Measurements from ENCODE around the gene MOB4. TPM values are rescaled to one million over a fixed set of nuclear protein-coding genes. Genes with fewer than 3 reads are reported as not detected.
A peak's percentile ranks its signal among the peaks of the same experiment; 100 is the strongest.
"Not testable (repeated sequence)": the region's sequence is repeated elsewhere in the genome, so short reads cannot be mapped to it uniquely, and the experiment has no call there.

Gene MOB4
- 25.1 TPM for total RNA-seq

GRCh38 chr2:197515739-197516392 is at the start of gene MOB4:
MOB4 (plus strand) TSS chr2:197516066; CDS start chr2:197516087, 21 bp downstream.
- Histone ChIP-seq H3K4me1 (ENCODE audit: control insufficient read depth in 3 of 3, insufficient read depth in 3 of 3, low read length in 3 of 3) (peaks cover 5 to 16% (median 8%) of the 10 kb centered on the region in 3 donors), H3K4me3 (ENCODE audit: low read length in 3 of 3) (peak within 1 kb of the TSS; percentile 87 to 96 (median 90)), H3K9ac (ENCODE audit: low read depth in 1 of 3, low read length in 3 of 3) (peak within 1 kb of the TSS; percentile 85 to 99 (median 93)), H3K27me3 (ENCODE audit: control insufficient read depth in 3 of 3, insufficient read depth in 3 of 3, low read length in 3 of 3) (no peaks in the 10 kb centered on the region), H3K27ac (ENCODE audit: low read depth, low read length) (peak within 1 kb of the TSS; percentile 96), H3K9me3 (ENCODE audit: control insufficient read depth in 3 of 3, low read length in 3 of 3) (no peaks in the 10 kb centered on the region), H3K36me3 (ENCODE audit: control insufficient read depth in 3 of 3, insufficient read depth in 3 of 3, low read length in 3 of 3) (no peaks in the 10 kb centered on the region)

GRCh38 chr2:197472166-197472565 is 43.7 kb upstream of the MOB4 start:
- no peaks in the 10 kb centered on the region for H3K9me3 ChIP-seq (ENCODE audit: control insufficient read depth in 3 of 3, low read length in 3 of 3)
- H3K4me1 ChIP-seq (ENCODE audit: control insufficient read depth in 3 of 3, insufficient read depth in 3 of 3, low read length in 3 of 3) = no peaks in the 10 kb centered on the region
- H3K9ac ChIP-seq (ENCODE audit: low read depth in 1 of 3, low read length in 3 of 3) = no peak overlapping the region
- H3K27me3 ChIP-seq (ENCODE audit: control insufficient read depth in 3 of 3, insufficient read depth in 3 of 3, low read length in 3 of 3) = no peaks in the 10 kb centered on the region
- H3K36me3 ChIP-seq (ENCODE audit: control insufficient read depth in 3 of 3, insufficient read depth in 3 of 3, low read length in 3 of 3) = peaks cover 26 to 42% (median 41%) of the 10 kb centered on the region in 3 donors
- no peak overlapping the region for H3K4me3 ChIP-seq (ENCODE audit: low read length in 3 of 3)
- no peak overlapping the region for H3K27ac ChIP-seq (ENCODE audit: low read depth, low read length)

- peaks cover 20 to 43% (median 32%) of the 10 kb centered on the region in 3 donors for H3K36me3 ChIP-seq (ENCODE audit: control insufficient read depth in 3 of 3, insufficient read depth in 3 of 3, low read length in 3 of 3)
- no peak overlapping the region for H3K4me3 ChIP-seq (ENCODE audit: low read length in 3 of 3)
- no peak overlapping the region for H3K27ac ChIP-seq (ENCODE audit: low read depth, low read length)
- H3K4me1 ChIP-seq (ENCODE audit: control insufficient read depth in 3 of 3, insufficient read depth in 3 of 3, low read length in 3 of 3) = peaks cover 0 to 4% (median 0%) of the 10 kb centered on the region in 3 donors
- H3K9ac ChIP-seq (ENCODE audit: low read depth in 1 of 3, low read length in 3 of 3) = no peak overlapping the region
- H3K9me3 ChIP-seq (ENCODE audit: control insufficient read depth in 3 of 3, low read length in 3 of 3) = no peaks in the 10 kb centered on the region
- H3K27me3 ChIP-seq (ENCODE audit: control insufficient read depth in 3 of 3, insufficient read depth in 3 of 3, low read length in 3 of 3) = no peaks in the 10 kb centered on the region
These were observed 38.1 kb upstream of the MOB4 start for GRCh38 chr2:197477797-197478196.

GRCh38 chr2:197480165-197481036 is 35.5 kb upstream of the MOB4 start:
- Histone ChIP-seq H3K27ac (ENCODE audit: low read depth, low read length) (no peak overlapping the region), H3K27me3 (ENCODE audit: control insufficient read depth in 3 of 3, insufficient read depth in 3 of 3, low read length in 3 of 3) (no peaks in the 10 kb centered on the region), H3K9ac (ENCODE audit: low read depth in 1 of 3, low read length in 3 of 3) (no peak overlapping the region), H3K36me3 (ENCODE audit: control insufficient read depth in 3 of 3, insufficient read depth in 3 of 3, low read length in 3 of 3) (peaks cover 14 to 24% (median 23%) of the 10 kb centered on the region in 3 donors), H3K4me1 (ENCODE audit: control insufficient read depth in 3 of 3, insufficient read depth in 3 of 3, low read length in 3 of 3) (peaks cover 0 to 4% (median 0%) of the 10 kb centered on the region in 3 donors), H3K9me3 (ENCODE audit: control insufficient read depth in 3 of 3, low read length in 3 of 3) (no peaks in the 10 kb centered on the region), H3K4me3 (ENCODE audit: low read length in 3 of 3) (no peak overlapping the region)

- H3K27ac ChIP-seq (ENCODE audit: low read depth, low read length); H3K4me3 ChIP-seq (ENCODE audit: low read length in 3 of 3); H3K27me3 ChIP-seq (ENCODE audit: control insufficient read depth in 3 of 3, insufficient read depth in 3 of 3, low read length in 3 of 3); H3K9me3 ChIP-seq (ENCODE audit: control insufficient read depth in 3 of 3, low read length in 3 of 3); H3K4me1 ChIP-seq (ENCODE audit: control insufficient read depth in 3 of 3, insufficient read depth in 3 of 3, low read length in 3 of 3); H3K9ac ChIP-seq (ENCODE audit: low read depth in 1 of 3, low read length in 3 of 3): not testable (repeated sequence)
- H3K36me3 ChIP-seq (ENCODE audit: control insufficient read depth in 3 of 3, insufficient read depth in 3 of 3, low read length in 3 of 3) = peaks cover 22 to 44% (median 36%) of the 10 kb centered on the region in 3 donors
These were observed 31.6 kb upstream of the MOB4 start for GRCh38 chr2:197484248-197484647.

GRCh38 chr2:197486175-197486574 is 29.7 kb upstream of the MOB4 start:
- Histone ChIP-seq H3K27me3 (ENCODE audit: control insufficient read depth in 3 of 3, insufficient read depth in 3 of 3, low read length in 3 of 3) (no peaks in the 10 kb centered on the region), H3K9ac (ENCODE audit: low read depth in 1 of 3, low read length in 3 of 3) (no peak overlapping the region), H3K36me3 (ENCODE audit: control insufficient read depth in 3 of 3, insufficient read depth in 3 of 3, low read length in 3 of 3) (peaks cover 35 to 49% (median 43%) of the 10 kb centered on the region in 3 donors), H3K4me1 (ENCODE audit: control insufficient read depth in 3 of 3, insufficient read depth in 3 of 3, low read length in 3 of 3) (no peaks in the 10 kb centered on the region), H3K9me3 (ENCODE audit: control insufficient read depth in 3 of 3, low read length in 3 of 3) (no peaks in the 10 kb centered on the region), H3K27ac (ENCODE audit: low read depth, low read length) (no peak overlapping the region), H3K4me3 (ENCODE audit: low read length in 3 of 3) (no peak overlapping the region)

- H3K36me3 ChIP-seq (ENCODE audit: control insufficient read depth in 3 of 3, insufficient read depth in 3 of 3, low read length in 3 of 3) = peaks cover 45 to 61% (median 52%) of the 10 kb centered on the region in 3 donors
- H3K9me3 ChIP-seq (ENCODE audit: control insufficient read depth in 3 of 3, low read length in 3 of 3) = no peaks in the 10 kb centered on the region
- no peak overlapping the region for H3K4me3 ChIP-seq (ENCODE audit: low read length in 3 of 3)
- H3K9ac ChIP-seq (ENCODE audit: low read depth in 1 of 3, low read length in 3 of 3) = no peak overlapping the region
- H3K27ac ChIP-seq (ENCODE audit: low read depth, low read length) = no peak overlapping the region
- no peaks in the 10 kb centered on the region for H3K27me3 ChIP-seq (ENCODE audit: control insufficient read depth in 3 of 3, insufficient read depth in 3 of 3, low read length in 3 of 3)
- no peaks in the 10 kb centered on the region for H3K4me1 ChIP-seq (ENCODE audit: control insufficient read depth in 3 of 3, insufficient read depth in 3 of 3, low read length in 3 of 3)
These were observed 28.5 kb upstream of the MOB4 start for GRCh38 chr2:197487385-197487784.

- Histone ChIP-seq H3K27me3 (ENCODE audit: control insufficient read depth in 3 of 3, insufficient read depth in 3 of 3, low read length in 3 of 3) (no peaks in the 10 kb centered on the region), H3K4me3 (ENCODE audit: low read length in 3 of 3) (no peak overlapping the region), H3K36me3 (ENCODE audit: control insufficient read depth in 3 of 3, insufficient read depth in 3 of 3, low read length in 3 of 3) (peaks cover 37 to 60% (median 57%) of the 10 kb centered on the region in 3 donors), H3K4me1 (ENCODE audit: control insufficient read depth in 3 of 3, insufficient read depth in 3 of 3, low read length in 3 of 3) (peaks cover 16 to 32% (median 22%) of the 10 kb centered on the region in 3 donors), H3K9me3 (ENCODE audit: control insufficient read depth in 3 of 3, low read length in 3 of 3) (no peaks in the 10 kb centered on the region), H3K9ac (ENCODE audit: low read depth in 1 of 3, low read length in 3 of 3) (no peak overlapping the region), H3K27ac (ENCODE audit: low read depth, low read length) (no peak overlapping the region)
These were observed 20.3 kb upstream of the MOB4 start for GRCh38 chr2:197495433-197496134.

- H3K4me3 ChIP-seq (ENCODE audit: low read length in 3 of 3) = no peak overlapping the region
- no peaks in the 10 kb centered on the region for H3K27me3 ChIP-seq (ENCODE audit: control insufficient read depth in 3 of 3, insufficient read depth in 3 of 3, low read length in 3 of 3)
- no peak overlapping the region for H3K27ac ChIP-seq (ENCODE audit: low read depth, low read length)
- peaks cover 24 to 40% (median 28%) of the 10 kb centered on the region in 3 donors for H3K4me1 ChIP-seq (ENCODE audit: control insufficient read depth in 3 of 3, insufficient read depth in 3 of 3, low read length in 3 of 3)
- no peaks in the 10 kb centered on the region for H3K9me3 ChIP-seq (ENCODE audit: control insufficient read depth in 3 of 3, low read length in 3 of 3)
- H3K36me3 ChIP-seq (ENCODE audit: control insufficient read depth in 3 of 3, insufficient read depth in 3 of 3, low read length in 3 of 3) = peaks cover 28 to 51% (median 50%) of the 10 kb centered on the region in 3 donors
- no peak overlapping the region for H3K9ac ChIP-seq (ENCODE audit: low read depth in 1 of 3, low read length in 3 of 3)
These were observed 19.2 kb upstream of the MOB4 start for GRCh38 chr2:197496695-197497094.

Data from skeletal muscle tissue (tissue), 4 donors.